Uterus (tissue), 2 donors: ENCODE results near the gene TANC1.

Experiments
- CTCF ChIP-seq, 4 experiments: fragments of 200-600 bp in 2 of 4; fragments of 450-650 bp in 2 of 4; sonication (generic) in 2 of 4; IDR thresholded peaks; one replicate each; pipeline ENCODE4 v1.5.1; 2016 to 2019; ENCODE audit warnings: antibody characterized with exemption in 4 of 4, mild to moderate bottlenecking in 2 of 4, moderate library complexity in 1 of 4
- POLR2A ChIP-seq, 2 donors: fragments of 450-650 bp; IDR thresholded peaks; one replicate each; pipeline ENCODE4 v1.6.1; 2016; ENCODE audit warnings: antibody characterized with exemption in 2 of 2, mild to moderate bottlenecking in 1 of 2, moderate library complexity in 1 of 2

DNA sequence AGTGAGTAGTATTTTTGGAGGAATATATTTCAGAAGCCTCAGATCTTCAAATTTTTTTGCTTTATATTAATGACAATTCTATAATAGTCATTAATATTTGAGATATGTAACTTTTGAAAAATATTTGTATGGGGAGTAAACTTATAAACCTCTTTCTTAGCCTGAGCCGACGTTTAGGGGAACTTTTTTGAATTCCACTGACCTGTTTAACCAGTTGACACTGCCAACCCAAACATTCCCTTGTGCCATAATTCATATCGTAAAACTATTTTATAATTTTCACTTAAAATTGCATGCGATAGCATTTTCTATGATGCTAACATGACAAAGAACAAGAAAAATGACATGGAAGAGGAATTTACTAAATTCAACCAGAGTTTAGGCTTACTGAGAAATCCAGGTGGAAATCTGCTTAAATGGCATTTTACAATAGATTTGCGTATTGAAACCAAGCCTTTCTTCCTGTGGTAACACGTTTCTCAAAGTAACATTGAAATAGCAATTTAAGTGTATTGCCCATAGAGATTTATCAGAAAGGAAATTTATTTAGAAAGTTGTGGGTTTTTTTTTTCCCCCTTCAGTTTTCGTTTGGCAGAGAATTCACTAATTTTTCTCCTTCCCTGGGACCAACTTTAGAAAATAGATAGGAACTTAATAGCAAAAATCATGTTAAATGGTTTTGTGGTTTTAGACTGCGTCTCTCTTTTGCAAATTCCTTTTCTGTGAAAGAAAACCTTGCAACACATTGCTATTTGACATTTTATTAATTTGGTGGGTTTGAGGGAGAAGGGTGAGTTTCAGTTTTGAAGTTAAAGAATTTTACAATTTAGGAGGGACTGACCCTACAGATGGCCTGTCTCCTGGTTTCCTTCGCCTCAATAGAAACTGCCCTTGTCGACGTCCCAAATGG is 77.4 kb downstream of the TANC1 start:
- TF ChIP-seq CTCF (IDR thresholded peaks at IDR 0.05) (no peak), POLR2A (IDR thresholded peaks at IDR 0.05) (no peak)
